Osteocyte (in vitro differentiated cells): ENCODE measurements around the gene NISCH. TPM values are rescaled to one million over a fixed set of nuclear protein-coding genes. Genes with fewer than 3 reads are reported as not detected.

Experiments used
- DNase-seq: peaks from one replicate; pipeline ENCODE4 v3.0.0; 2021; ENCODE audit warnings: mixed read lengths; ENCODE audit not compliant: unreplicated experiment; ENCODE audit errors: extremely low spot score
- H3K27ac Mint-ChIP-seq: one replicate; pipeline ENCODE4 v1.8.0; 2021; ENCODE audit warnings: mild to moderate bottlenecking, mixed read lengths; ENCODE audit not compliant: unreplicated experiment
- H3K27me3 Mint-ChIP-seq: one replicate; pipeline ENCODE4 v1.8.0; 2021; ENCODE audit warnings: mixed read lengths; ENCODE audit not compliant: unreplicated experiment
- H3K36me3 Mint-ChIP-seq: one replicate; pipeline ENCODE4 v1.8.0; 2021; ENCODE audit warnings: mixed read lengths; ENCODE audit not compliant: unreplicated experiment
- H3K4me1 Mint-ChIP-seq: one replicate; pipeline ENCODE4 v1.8.0; 2021; ENCODE audit warnings: mixed read lengths; ENCODE audit not compliant: unreplicated experiment
- H3K4me3 Mint-ChIP-seq: one replicate; pipeline ENCODE4 v1.8.0; 2021; ENCODE audit warnings: mild to moderate bottlenecking, moderate library complexity, mixed read lengths; ENCODE audit not compliant: unreplicated experiment
- H3K9me3 Mint-ChIP-seq: one replicate; pipeline ENCODE4 v1.8.0; 2021; ENCODE audit warnings: mixed read lengths; ENCODE audit not compliant: unreplicated experiment
- total RNA-seq: library from RNA; stranded (reverse); gene quantifications from 2 replicates; pipeline ENCODE4 v1.2.1, GENCODE V29; 2021
- TF ChIP-seq, protein P1 (sequence below): fragments of 200-600 bp; sonication (generic); IDR thresholded peaks from 2 replicates; pipeline ENCODE4 v1.5.0; 2021; ENCODE audit warnings: antibody characterized with exemption, mild to moderate bottlenecking, moderate library complexity

The NISCH gene
- total RNA-seq, 1 donor from 2014 or later = 138 TPM

DNA sequence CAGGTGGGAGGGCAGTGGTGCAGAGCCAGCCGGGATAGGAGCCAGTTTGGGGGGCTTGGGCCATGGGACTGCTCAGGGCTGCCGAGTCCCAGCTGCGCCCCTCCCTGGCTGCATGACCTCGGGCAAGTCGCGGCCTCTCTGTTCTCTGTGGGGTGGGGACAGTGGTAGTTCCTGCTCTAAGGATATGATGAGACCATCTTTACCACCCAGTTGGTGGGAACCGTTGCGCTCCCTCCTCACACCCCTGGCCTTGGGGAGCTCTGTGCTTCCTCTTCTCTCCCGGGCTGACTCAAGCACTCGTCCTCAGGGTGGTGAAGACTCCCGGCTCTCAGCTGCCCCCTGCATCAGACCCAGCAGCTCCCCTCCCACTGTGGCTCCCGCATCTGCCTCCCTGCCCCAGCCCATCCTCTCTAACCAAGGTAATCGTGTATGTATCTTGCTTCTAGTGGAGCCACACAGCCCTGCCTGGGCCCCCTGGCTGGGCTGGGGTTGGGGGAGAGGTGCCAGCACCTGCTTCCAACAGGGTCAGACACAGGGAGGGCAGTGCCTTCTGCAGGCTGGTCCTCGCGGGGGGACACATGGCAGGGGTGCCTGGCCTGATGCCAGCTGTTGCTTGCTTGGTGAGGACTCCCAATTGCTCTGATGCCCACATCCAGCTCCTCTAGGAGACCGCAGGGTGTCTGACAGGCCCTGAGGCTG, 24.6 kb downstream of the NISCH start:
- H3K4me1 Mint-ChIP-seq = peaks cover 8% of the 10 kb centered on the region
- no peaks in the 10 kb centered on the region for H3K27me3 Mint-ChIP-seq
- TF ChIP-seq, protein P1, sequence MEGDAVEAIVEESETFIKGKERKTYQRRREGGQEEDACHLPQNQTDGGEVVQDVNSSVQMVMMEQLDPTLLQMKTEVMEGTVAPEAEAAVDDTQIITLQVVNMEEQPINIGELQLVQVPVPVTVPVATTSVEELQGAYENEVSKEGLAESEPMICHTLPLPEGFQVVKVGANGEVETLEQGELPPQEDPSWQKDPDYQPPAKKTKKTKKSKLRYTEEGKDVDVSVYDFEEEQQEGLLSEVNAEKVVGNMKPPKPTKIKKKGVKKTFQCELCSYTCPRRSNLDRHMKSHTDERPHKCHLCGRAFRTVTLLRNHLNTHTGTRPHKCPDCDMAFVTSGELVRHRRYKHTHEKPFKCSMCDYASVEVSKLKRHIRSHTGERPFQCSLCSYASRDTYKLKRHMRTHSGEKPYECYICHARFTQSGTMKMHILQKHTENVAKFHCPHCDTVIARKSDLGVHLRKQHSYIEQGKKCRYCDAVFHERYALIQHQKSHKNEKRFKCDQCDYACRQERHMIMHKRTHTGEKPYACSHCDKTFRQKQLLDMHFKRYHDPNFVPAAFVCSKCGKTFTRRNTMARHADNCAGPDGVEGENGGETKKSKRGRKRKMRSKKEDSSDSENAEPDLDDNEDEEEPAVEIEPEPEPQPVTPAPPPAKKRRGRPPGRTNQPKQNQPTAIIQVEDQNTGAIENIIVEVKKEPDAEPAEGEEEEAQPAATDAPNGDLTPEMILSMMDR = no peak
- DNase-seq = no peak
- no peaks in the 10 kb centered on the region for H3K9me3 Mint-ChIP-seq
- H3K36me3 Mint-ChIP-seq = peaks cover 48% of the 10 kb centered on the region
- H3K27ac Mint-ChIP-seq = no peak overlapping the region
- H3K4me3 Mint-ChIP-seq = no peak overlapping the region

DNA sequence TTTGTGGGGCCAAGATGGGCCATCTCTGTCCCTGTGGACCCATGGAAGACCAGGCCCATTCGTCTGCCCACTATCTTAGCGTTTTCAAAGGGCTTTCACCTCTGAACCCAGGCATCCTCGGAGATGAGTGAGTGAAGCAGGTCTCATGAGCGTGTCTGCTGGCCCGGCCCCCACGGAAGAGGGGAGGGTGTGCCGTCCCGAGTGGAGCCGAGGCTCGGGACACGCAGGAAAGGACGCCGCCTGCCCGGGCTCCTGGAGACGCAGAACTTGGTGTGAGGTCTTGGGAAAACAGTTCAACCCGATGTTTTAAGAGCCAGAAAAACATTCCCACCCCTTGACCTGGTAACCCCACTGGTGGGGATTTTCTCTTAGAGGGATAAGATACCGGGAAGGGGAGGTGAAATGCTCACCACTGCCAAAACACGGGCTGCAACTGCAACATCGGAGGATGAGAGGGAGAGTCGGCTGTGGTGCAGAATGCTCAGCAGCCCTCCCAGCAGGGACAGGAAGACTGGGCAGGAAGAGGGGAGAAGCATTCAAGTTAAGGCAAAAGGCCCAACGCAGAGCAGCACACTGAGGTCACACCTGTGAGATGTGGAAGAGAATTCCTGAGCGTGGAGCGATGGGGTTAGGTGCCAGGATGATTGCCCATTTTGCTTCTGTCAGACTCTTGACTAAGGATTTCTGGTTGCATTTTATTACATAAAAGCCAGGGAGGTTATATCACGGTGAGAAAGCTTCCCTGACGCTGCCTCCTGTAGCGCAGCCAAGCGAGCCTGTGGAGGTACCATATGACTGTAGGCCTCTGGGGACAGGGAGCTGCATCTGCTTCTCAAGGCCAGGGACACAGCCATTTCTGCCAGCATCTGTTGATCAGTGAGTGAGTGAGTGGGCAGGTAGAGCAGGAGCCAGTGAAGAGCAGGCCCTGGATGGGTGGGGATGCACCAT, 25.6 kb downstream of the NISCH start:
- no peak overlapping the region for H3K4me3 Mint-ChIP-seq
- peaks cover 48% of the 10 kb centered on the region for H3K36me3 Mint-ChIP-seq
- H3K27me3 Mint-ChIP-seq = no peaks in the 10 kb centered on the region
- H3K9me3 Mint-ChIP-seq = no peaks in the 10 kb centered on the region
- H3K4me1 Mint-ChIP-seq = peaks cover 8% of the 10 kb centered on the region
- H3K27ac Mint-ChIP-seq = no peak overlapping the region
- TF ChIP-seq, protein P1 = no peak
- DNase-seq = no peak

DNA sequence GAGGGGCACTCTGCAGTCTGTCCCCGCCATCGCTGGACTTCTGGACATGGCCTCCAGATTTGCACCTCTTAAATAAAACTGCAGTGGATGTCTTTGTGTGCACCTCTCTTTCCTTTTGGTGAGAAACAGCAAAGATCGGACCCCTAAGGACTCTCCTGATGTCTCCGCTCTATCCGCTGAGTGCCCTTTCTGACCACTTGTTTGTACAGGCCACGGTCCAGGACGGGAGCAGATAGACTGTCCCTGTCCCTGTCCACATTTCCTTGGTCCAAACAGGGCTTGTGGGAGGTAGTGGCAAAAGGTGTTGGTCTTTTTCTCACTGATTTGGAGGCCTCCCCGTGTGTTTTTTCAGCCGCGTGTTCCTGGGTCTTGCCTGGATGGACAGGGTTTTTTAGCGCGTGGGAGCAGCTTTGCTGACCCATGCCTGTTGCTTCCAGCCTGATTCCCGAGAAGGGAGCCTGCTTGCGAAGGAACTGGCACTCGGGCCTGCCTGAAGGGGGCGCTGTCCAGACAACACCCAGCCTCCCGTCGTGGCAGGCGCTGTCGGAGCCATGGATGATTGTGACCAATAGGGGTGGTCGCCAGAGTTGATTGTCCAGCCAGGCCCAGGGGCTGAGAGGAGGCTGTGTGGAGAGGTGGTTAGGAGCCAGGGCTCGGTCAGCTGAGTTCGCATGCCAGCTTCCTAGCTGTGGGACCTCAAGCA, 26.6 kb downstream of the NISCH start:
- DNase-seq = no peak
- H3K27ac Mint-ChIP-seq = no peak overlapping the region
- H3K4me1 Mint-ChIP-seq = peaks cover 8% of the 10 kb centered on the region
- TF ChIP-seq, protein P1 = peak; percentile 51
- no peaks in the 10 kb centered on the region for H3K9me3 Mint-ChIP-seq
- no peak overlapping the region for H3K4me3 Mint-ChIP-seq
- peaks cover 48% of the 10 kb centered on the region for H3K36me3 Mint-ChIP-seq
- H3K27me3 Mint-ChIP-seq = no peaks in the 10 kb centered on the region

DNA sequence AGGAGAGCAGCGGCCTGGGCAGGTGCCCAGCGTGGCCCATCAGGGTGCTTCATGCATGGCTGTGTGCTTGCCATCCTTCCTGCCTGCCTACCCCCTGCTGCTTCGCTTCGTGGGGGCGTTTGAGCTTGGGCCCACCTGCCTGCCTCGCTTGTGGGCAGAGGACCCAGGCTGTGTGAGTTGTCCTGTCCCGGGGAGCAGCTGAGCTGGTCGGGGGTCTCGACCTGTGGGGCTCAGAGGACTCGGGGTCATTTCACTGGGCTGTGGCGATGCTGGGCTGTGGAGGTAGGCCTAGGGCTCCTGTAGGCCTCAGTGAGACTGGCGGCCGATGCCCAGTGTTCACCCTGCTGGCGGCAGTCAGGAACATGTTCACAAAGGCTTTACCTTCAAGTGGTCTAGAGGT, 27.7 kb downstream of the NISCH start:
- Mint-ChIP-seq H3K27me3 (no peaks in the 10 kb centered on the region), H3K9me3 (no peaks in the 10 kb centered on the region), H3K4me3 (no peak overlapping the region), H3K4me1 (peaks cover 8% of the 10 kb centered on the region), H3K36me3 (peaks cover 49% of the 10 kb centered on the region), H3K27ac (peak overlapping the region; percentile 37)
- no peak for DNase-seq
- TF ChIP-seq, protein P1 = no peak
